HG02678 (cell line): Measurements from ENCODE around the gene RNASEH2B.

Experiments
- ATAC-seq: cut with Tn5 transposase; IDR thresholded peaks from one replicate; pipeline ENCODE4 v1.9.1; 2021; ENCODE audit warnings: mild to moderate bottlenecking, moderate library complexity; ENCODE audit not compliant: unreplicated experiment

RNASEH2B gene

DNA sequence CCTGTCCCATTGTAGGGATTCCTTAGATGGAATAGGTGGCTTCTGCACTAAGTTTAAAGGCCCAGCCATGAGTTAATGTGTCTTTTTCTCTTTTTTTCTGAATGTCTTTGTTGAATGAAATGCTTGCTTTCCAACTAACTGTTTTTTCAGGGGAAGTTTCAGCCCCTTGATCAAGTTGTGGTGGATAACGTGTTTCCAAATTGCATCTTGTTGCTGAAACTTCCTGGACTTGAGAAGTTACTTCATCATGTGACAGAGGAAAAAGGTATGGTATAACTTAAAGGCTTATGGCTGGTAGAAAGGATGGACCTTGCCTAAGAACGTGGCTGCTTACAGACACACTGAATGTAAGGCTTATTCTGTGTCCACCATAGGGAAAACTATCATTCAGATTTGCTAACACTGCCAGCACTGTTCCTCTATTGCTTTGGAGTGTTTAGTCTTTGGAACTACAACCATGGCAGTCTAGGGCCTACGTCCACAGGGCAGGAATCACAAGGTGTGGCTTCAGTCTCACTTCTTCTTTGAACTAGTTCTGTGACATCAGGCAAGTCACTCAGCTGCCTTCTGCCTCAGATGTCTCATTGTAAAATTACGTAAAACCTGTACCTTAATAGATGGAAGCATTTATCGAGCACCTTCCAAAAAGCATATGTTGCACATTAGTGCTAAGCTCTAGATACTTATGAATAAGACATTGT is 25.3 kb downstream of the RNASEH2B start:
- ATAC-seq = no peak

DNA sequence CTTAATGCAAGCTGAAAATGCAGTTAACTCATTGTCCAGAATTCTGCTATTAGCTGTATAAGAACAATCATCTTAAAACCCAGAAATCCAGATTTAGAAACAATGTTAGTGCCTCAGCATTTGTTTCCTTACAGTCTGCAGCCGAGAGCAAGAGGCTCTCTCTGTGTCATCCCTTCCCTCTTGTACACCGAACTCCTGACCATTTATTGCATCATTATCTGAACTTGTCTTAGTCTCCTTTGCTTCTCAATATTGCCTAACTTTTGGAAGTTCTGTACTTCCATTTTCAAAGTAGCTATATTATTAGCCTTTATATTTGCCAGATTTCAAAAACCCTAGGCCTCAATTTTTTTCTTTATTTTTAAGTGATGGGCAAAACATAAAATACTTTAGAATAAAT is 27.1 kb downstream of the RNASEH2B start:
- ATAC-seq = no peak

DNA sequence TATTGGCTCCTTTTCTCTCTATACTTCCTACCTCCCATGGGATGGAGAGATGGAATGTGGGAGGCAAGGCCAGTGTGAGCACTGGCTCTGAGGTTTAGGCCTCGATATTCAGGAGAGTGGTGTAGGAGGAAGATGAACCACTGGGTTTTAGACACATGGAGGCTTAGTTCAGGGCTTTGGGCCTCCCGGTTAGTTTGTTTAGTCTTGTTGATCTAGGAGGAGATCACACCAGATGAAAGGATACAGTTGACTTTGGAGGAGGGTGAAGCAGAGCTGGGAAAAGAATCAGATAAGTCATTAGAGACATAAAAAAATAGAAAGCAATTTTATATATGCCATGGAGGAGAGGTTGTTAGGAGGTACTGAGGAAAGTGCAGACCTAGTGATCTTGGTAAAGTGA is 30.9 kb downstream of the RNASEH2B start:
- ATAC-seq = no peak

DNA sequence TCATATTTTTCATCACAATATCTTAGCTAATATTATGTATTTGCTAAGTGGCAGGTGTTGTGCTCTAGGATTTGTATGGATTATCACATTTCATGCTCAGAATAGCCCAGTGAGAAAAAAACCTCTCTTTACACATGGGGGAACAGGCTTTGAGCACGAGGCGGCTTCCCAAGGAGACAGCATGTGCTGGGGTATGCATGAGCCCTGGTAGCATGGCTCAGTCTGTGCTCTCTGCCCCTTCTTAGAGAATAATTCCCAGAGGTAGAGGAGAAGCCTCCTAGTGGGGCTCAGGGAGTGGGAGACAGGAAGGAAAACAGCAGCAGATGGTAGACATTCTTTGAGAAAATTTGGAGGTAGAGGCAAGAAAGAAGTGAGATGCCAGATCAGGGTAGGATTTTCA is 31.6 kb downstream of the RNASEH2B start:
- no peak for ATAC-seq

DNA sequence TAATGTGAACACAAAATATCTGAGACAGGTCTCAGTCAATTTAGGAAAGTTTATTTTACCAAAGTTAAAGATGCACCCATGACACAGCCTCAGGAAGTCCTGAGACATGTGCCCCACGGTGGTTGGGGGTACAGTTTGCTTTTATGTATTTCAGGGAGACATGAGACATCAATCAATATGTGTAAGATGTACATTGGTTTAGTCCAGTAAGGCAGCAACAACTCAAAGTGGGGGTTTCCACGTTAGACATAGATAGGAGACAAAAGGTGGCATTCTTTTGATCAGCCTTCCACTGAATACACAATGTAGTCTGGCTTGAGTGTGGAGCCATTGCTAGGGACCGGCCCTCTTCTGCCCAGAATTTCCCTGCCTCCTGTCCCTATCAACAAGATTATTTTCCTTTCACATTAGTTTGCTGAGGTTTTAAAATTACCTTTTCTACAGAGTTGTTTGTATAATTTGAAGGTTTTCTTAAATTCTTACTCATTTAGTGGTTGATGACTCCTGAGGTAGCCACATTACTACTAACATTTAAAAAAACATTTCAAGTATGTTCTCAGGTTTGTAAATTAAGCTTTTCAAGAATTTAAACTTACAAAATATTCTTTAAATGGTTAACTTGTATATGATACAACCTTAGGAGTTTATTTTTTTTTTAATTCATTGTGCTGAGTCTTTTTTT is 33.2 kb downstream of the RNASEH2B start:
- ATAC-seq = no peak

DNA sequence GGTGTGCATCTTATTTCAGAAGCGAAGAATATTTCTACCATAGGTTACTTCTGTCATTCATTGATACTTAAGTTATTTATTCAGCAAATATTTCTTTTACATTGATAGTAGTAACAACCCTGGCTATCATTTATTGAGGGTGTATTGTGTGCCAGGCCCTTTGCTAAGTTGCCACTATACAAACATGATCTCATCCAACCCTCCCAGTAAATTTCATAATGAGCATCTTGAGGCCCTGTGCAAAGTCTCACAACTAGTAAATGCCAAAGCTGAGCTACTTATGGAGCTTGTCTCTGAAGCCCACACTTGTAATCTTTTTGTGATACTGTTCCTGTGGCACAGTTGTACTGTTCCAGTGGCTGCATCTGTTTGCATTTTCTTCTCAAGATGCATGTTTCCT is 36.1 kb downstream of the RNASEH2B start:
- ATAC-seq = no peak

DNA sequence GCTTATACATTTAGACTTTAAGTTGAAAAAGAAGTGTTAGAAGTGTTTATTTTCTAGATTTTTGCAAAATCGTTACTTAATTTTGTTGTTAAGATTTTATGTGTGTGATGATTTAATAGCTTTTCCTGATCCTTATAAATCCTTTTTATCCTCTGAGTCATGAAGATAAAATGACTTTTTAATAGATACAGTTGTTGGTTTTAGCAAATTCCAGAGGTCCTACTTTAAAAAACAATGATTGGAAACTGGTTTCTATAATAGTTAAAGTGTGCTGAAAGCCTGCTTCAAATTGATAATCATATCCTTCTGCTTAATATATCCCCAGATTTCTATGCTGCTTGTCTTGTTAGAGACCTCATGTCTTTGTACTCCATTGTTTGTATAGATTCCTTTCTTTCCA is 39.0 kb downstream of the RNASEH2B start:
- no peak for ATAC-seq

DNA sequence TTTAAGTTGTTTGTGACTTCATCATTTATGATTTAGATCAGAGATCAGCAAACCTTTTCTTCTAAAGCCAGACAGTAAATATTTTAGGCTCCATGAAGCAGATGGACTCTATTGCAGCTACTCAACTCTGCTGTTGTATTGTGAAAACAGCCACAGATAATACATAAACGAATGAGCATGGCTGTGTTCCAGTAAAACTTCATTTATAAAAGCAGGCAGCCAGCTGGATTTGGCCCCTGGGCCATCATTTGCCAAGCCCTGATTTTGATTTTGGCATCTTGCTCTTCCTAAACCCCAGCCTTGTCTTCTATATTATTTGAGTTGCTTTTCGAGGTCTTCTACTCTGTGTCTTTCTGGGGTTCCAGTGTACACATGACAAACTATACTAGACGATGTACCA is 41.3 kb downstream of the RNASEH2B start:
- no peak for ATAC-seq

DNA sequence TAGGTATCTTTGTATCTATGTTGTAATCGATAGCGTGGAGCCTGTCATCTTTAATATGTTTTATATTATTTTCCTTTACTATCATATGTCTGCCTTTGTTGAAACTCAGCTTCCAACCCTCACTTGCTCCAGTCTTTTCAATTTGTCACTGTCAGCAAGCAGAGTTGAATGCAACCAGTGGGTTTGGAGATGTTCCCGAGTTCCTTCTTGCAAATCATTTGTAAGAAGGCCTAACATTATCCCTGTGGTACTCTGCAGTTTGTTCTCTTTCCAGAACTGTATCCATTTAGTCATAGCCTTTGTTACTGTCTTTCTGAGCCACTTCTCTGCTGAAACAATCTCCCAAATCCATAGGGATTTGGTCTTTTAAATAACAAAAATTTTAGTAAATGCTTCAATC is 41.8 kb downstream of the RNASEH2B start:
- no peak for ATAC-seq

DNA sequence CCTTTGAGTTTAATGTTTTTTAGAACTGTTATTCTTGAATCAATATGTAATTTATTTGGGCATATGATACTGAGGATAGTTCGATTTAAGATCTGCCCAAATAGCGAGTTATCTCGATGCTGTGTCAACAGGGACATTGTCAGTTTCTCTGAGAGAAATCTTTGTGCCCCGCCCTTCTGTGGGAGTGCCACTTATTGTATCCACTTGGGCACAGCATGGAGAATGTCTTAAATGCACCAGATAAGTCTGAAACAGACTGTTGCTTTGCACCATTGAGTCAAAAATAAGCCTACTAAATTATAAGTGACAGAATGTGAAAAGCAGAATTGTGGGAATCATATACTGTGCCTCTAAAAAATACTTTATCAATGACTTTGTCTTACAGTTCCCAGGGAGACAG is 45.6 kb downstream of the RNASEH2B start:
- no peak for ATAC-seq

DNA sequence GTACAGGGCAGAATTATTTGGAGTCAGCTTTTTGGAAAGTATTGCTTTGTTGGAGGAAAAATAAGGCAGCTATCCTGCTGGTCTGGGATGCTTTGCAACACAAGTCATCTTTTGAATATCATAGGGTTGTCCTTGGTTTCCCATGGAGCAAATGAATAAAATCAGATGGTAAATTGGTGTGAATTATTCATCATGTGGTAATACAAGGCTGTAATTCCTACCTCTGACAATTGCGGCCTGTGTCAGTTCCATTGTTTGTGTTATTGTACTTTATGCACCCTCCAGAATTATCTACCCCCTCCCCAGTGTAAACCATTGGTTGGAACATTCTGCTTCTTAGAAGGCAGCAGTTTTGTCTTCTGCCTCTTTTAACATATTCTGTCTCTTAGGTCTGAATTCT is 46.2 kb downstream of the RNASEH2B start:
- no peak for ATAC-seq

DNA sequence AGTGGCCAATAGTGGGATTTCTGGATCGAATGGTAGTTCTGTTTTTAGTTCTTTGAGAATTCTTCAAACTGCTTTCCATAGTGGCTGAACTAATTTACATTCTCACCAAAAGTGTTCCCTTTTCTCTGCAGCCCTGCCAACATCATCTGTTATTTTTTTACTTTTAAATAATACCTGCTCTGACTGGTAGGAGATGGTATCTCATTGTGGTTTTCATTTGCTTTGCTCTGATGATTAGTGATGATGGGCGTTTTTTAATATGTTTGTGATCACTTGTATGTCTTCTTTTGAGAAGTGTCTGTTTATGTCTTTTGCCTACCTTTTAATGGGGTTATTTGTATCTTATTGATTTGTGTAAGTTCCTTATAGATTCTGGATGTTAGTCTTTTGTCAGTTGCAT is 48.0 kb downstream of the RNASEH2B start:
- ATAC-seq = no peak

DNA sequence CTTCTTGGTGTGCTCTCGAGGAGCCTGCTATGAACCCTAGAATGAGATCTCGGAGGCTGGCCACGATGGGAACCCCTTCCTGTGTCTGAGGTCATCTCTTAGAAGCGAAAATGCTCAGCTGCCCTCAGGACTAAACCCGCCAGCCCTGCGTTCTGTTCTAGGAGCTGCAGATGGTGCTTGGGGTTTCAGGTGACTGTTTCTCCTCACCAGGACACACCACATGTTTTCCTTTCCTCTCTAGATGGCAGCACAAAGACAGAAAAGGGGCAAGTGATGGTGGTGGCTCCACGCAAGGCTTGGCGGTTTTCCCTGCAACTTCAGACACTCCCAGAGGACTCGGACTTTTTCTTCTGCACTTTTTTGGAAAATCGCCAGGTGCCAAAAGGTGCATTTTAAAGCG is 60.1 kb downstream of the RNASEH2B start:
- ATAC-seq = no peak

DNA sequence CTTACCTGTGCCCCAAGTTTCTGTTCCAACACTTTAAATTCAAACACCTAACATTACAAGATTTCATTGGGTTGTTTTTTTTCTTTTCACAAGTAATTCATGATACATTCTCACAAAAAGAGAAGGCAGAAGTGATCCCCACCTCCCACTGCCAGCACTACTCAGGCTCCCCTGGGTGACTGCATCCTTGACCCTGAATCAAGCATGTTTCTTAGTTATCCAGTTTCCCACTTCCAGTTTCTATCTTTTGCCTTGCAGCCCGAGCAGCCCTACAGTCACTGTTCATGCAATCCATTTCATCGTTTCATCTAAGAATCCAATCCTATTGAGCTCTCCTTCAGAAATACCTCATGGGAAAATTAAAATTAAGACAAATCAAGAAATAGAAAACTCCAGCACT is 61.4 kb downstream of the RNASEH2B start:
- ATAC-seq = no peak

DNA sequence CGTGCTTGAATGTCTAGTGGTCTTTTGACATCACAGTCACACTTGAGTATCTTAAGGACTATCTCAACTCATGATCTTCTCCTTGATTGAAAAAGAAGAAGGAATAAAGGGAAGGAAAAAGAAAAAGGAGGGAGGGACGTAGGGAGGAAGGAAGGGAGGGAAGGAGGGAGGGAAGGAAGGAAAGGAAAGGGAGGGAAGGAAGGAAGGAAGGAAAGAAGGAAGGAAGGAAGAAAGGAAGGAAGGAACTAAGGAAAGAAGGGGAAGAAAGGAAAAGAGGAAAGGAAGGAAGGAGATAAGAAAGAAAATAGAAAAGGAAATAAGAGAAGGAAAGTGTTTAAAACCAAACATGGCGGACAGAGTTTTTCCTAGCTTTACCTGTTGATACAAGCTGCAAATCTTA is 64.7 kb downstream of the RNASEH2B start:
- ATAC-seq = no peak

DNA sequence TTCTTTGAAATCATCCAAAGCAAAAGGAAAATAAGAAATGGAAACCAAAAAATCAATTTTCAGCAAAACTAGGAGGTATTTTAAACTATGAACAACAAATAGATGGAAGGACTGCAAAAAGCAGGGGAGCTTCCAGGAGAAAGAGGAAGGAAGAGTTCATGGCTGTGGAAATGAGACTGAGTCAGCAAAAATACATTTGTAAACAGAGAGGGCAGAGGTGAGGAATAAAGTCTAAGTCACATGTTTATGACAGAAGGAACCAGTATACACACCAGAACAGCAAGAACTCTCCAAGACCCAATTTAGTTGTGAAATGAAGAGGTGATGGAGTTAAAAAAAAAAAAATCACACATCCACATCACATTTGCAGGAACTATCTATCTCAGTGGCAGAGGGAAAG is 69.6 kb downstream of the RNASEH2B start:
- ATAC-seq = no peak

DNA sequence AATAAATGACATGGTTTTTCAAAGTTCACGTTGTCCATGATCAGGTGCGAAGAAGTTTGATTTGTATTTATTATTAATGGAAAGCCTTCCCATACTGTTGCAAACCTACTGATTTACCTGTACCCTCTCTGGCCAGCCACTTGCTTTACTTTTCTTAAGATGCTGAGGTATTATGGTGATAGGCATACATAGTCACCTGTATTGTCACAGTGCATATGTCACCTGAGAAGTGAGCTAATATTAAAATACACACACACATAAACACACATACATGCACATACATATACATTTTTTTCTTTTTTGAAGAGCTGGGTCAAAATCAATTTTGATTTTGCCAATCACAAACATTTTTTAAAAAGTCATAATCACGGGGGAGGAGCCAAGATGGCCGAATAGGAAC is 72.1 kb downstream of the RNASEH2B start:
- ATAC-seq = no peak

DNA sequence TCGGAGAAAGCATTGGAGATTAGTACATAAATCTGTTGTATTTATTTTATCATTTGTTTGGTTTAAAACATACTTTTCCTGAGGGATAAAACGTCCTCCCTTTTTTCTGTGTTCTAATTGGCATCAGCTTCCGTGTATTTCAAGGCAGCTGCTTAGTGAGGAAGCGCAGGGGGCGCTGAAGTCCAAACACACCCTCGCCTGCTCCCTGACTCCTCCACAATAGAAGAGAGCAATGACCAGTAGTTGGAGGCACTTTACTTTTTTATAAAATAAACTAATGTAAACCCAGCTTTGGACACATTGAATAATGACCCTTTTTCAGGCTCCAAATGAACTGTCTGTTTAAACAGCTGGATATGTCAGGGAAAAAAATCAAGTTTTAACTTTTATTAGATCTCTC is 79.9 kb downstream of the RNASEH2B start:
- ATAC-seq = no peak

DNA sequence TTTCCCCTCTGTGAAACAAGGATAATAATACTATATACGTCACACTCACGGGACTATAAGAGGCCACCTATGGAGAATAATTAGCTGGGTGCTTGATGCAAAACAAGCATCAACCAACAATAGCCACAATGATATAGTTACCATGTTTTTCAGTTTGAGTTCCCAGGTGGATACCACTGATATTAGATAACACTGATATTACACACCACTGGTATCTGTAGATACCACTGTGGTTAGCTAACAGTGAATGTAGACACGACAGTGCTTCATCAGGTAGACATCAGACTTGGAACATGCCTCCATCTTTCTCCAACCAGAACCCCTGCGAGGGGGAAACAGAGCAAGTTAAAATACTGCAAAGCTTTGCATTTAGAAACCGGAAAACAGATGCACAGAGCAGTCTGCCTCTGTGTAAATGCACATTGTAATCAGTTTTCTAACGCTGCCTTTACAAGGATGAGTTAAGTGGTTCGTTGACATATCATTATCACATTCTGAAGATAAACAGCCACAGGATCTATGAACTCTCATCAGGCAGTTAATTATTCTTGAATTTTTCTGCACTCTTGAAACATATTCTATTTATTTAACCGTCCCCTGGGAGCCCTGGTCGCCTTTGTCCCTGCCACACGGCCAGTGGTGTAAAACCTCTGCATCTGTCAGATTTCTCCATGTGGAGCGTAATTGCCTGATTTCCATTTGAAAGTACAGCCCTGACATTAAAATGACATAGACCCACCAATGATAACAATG is 80.7 kb downstream of the RNASEH2B start:
- ATAC-seq = no peak

DNA sequence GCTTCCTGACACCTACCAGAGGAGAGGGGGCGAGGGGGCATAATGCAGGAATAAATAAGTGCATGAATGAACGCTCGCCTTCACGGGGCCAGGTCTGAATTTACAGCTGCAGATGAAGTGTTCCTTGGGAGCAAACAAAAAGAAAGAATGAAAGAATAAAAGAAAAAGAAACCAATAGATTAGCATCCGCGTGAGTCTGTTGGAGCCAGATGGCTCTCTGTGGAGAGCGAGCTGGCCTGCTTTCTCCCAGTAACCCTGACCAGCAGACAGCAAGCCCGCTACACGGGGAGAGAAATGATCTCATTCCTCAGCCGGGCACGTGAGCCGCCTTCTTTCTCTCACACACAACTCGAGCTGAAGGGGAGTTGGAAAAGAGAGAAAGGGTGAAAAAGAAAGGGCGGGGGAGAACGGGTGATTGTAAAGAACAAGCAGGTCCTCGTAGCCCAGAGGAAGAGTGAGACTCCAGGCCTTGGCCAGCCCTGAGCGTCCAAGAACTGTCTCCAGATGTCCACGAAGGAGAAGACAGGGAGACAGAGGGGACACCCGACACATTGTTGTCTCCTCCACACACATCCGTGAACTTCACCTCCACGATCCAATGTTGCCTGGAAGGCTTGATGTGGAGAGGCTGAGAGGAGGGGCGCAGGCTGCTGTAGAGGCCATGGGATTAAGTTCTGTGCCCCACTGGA is 81.4 kb downstream of the RNASEH2B start:
- ATAC-seq = no peak
